HG02642 (cell line): Measurements from ENCODE around the gene CALB2.
A peak's percentile ranks its signal among the peaks of the same experiment; 100 is the strongest.

Experiments used
- ATAC-seq: cut with Tn5 transposase; IDR thresholded peaks from one replicate; pipeline ENCODE4 v1.9.1; 2021; ENCODE audit warnings: mild to moderate bottlenecking; ENCODE audit not compliant: unreplicated experiment, poor library complexity

CALB2 gene

DNA sequence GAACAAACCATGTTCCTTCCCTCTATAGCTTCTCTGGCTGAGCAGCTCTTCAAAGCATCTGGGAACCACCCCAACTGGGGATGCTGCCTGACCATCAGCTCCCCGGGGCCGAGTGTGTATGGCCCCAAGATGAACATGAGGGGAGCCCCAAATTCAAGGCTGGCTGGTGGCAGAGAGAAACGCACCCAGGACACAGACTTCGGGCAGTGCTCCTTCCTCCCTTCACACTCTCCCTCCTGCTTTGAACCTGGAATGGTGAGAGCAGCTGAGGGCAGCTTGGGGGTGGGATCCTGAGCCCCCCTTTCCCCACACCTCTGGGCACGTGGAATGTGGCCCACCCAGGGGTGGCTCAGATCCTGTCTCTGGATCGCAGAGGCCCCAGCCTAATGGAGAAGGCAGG lies 66.1 kb downstream of the CALB2 start:
- no peak for ATAC-seq

GRCh38 chr16:71425746-71426068 lies 67.2 kb downstream of the CALB2 start:
- ATAC-seq: peak; percentile 7

DNA sequence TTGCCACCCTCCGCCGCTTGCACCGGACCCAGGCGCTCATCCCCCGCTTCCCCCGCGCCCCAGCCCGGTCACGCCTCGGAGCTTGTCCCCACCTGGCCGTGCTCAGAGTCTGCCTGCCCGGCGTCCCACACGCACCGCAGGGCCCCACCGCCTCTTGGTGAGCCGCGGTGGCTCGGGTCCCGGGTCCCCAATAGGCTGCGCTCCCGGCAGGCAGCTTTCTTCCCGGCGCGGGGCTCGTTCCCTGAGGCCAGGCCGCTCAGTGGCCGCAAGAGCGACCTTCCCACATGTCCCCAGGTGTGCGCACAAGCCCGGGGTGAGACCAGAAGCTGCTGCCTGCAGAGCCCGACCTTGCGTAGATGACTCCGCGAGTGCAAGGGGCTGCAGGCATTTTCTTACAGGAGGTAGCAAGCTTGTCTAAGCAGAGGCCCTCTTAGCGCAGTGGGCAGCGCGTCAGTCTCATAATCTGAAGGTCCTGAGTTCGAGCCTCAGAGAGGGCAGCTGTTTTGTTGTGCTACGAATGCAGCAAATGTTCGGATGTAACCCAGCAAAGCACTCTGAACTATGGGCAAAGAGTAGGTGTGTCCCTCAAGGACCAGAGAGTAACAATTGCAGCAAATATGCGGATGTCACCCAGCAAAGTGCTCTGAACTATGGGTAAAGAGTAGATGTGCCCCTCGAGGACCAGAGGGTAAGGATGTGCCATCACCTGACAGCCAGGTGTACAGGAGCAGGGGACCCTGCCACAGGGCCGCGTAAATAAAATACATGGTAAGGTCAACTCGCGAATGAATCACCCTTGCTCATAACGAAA lies 67.8 kb downstream of the CALB2 start:
- ATAC-seq: peak; percentile 50

GRCh38 chr16:71426880-71427615 lies 68.5 kb downstream of the CALB2 start:
- peak; percentile 27 for ATAC-seq

- ATAC-seq: no peak
Measured at GRCh38 chr16:71428385-71428784, 69.9 kb downstream of the CALB2 start.

DNA sequence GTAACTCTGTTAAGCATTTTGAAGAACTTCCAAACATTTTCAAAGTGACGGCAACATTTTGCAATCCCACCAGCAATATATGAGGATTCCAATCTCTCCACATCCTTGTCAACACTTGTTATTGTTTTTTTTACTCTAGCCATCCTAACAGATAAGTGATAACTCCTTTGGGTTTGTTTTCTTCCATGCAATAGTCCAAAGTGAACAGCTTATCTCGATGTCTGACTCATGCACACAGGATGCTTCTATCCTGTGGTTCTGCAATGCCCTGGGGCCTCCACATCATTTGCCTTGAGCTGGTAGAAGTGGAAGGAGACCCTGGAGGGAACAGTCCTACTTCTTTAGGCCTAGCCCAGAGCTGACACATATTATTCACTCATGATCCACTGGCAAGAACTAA lies 70.4 kb downstream of the CALB2 start:
- ATAC-seq: no peak

GRCh38 chr16:71429581-71429980 lies 71.1 kb downstream of the CALB2 start:
- ATAC-seq: no peak

GRCh38 chr16:71430744-71431143 lies 72.2 kb downstream of the CALB2 start:
- ATAC-seq: no peak

DNA sequence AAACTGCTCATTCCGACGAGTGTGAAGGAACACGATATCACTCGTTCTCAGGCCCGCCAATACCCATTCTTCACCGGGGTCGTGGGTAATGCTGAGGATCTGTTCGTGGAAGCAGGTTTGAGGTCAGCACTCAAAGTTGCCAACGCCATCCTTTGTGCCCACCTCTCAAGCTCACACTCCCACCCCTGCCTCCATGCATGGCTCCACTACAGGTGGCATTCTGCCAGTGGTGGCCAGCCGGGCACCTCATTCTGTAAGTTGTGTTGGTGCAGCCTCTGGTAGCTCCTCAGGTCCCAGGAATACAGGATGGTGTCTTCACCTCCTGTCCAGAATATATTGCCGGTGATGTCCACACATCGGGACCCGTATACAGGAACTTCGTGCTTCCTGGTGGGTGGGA lies 72.7 kb downstream of the CALB2 start:
- ATAC-seq: no peak

DNA sequence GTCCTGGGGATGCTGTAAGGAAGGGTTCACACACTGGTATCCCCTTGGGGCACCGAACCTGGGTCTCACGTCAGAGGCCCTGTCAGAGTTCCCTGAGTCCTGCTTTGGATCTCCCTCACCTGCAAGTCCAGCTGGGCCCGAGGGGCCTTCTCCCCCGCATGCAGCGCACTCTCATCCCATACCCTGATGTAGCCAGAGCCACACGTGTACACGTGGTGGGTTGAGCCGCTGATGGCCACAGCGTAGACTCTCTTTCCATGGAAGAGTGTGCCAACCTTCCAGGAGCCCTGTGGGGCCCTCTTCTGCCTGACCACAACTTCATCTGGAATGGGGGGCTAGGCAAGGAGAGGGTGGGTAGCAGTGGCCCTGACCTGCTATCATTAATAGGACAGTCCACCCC lies 73.5 kb downstream of the CALB2 start:
- no peak for ATAC-seq

DNA sequence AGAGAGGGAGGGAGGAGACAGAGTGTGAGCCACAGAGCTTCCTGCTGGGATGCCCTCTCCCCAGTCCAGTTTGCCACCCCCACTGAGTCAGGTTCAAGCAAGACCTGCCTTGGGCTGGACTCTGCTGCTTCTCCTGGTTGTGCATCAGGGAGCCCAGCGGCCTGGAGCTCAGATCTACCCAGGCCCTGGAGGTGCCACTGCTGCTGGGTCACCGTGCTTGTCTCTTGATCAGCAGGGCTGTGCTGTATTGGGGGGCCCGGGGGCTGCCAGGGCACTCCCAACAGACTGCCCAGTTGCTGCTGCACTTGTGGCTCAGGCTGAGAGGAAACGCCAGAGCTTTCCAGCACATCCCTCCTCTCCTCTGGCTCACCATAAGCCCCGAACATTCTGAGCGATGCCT lies 74.4 kb downstream of the CALB2 start:
- ATAC-seq: no peak

DNA sequence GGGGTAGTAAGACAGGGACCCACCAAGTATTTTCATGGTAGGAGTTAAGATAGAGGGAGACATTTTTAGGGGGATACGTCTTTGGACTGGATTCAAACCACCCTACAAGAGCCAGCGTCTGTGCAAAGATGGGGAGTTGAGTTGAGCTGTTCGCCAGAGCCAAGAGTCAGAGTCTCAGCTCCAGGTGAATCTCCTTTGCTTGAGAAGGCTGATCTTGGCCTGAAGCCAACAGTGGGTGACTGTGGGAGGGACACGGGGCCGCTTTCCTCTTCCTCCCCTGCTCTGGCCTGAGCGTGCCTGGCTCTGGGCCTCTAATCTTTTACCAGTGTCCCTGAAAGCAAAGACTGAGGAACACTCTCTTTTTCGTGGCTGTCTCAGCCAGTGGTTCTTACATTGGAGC lies 78.0 kb downstream of the CALB2 start:
- ATAC-seq: no peak

GRCh38 chr16:71439523-71439922 lies 81.0 kb downstream of the CALB2 start:
- no peak for ATAC-seq
